ENCODE measurements around the gene UNC93B1.

Gene UNC93B1

GRCh38 chr11:68020575-68020974, 16.7 kb upstream of the UNC93B1 start:
- DNase-seq, result no peak

- DNase-seq, result no peak
Observed at GRCh38 chr11:68019486-68019885, 15.6 kb upstream of the UNC93B1 start.

- no peak for DNase-seq
Observed at GRCh38 chr11:68018730-68019190, 14.9 kb upstream of the UNC93B1 start.

- DNase-seq, result no peak
Observed at GRCh38 chr11:68017980-68018729, 14.3 kb upstream of the UNC93B1 start.

GRCh38 chr11:68016904-68017817, 13.3 kb upstream of the UNC93B1 start:
- no peak for DNase-seq

- no peak for DNase-seq
Observed at GRCh38 chr11:68016161-68016903, 12.4 kb upstream of the UNC93B1 start.

- DNase-seq, result no peak
Observed at GRCh38 chr11:68015467-68015866, 11.6 kb upstream of the UNC93B1 start.

- DNase-seq, result no peak
Observed at GRCh38 chr11:68014947-68015447, 11.1 kb upstream of the UNC93B1 start.

GRCh38 chr11:68014157-68014946, 10.5 kb upstream of the UNC93B1 start:
- no peak for DNase-seq

GRCh38 chr11:68013611-68014156, 9.8 kb upstream of the UNC93B1 start:
- DNase-seq, result no peak

- no peak for DNase-seq
Observed at GRCh38 chr11:68012843-68013610, 9.1 kb upstream of the UNC93B1 start.

- DNase-seq, result no peak
Observed at GRCh38 chr11:68012044-68012842, 8.3 kb upstream of the UNC93B1 start.

- no peak for DNase-seq
Observed at GRCh38 chr11:68011051-68011943, 7.4 kb upstream of the UNC93B1 start.

- DNase-seq, result no peak
Observed at GRCh38 chr11:68010090-68011041, 6.5 kb upstream of the UNC93B1 start, which contains the start of gene ALDH3B1. TSS of gene ALDH3B1 (plus strand) at chr11:68010327. CDS start at chr11:68015298, 4,971 bp downstream.

GRCh38 chr11:68009391-68010089, 5.6 kb upstream of the UNC93B1 start:
- DNase-seq, result no peak

- DNase-seq, result no peak
Observed at GRCh38 chr11:68008381-68009337, 4.8 kb upstream of the UNC93B1 start.

All from CD4-positive, alpha-beta T cell treated with Interleukin-6 for 4 hours (primary cell).